Measurements from ENCODE around the gene PODXL.

- TF ChIP-seq SUZ12 (IDR thresholded peaks at IDR 0.05) (no peak), PKNOX1 (IDR thresholded peaks at IDR 0.05) (no peak), HDGF (IDR thresholded peaks at IDR 0.05; ENCODE audit: borderline replicate concordance) (no peak), TARDBP (IDR thresholded peaks at IDR 0.05) (no peak), FOXM1 (IDR thresholded peaks at IDR 0.05; ENCODE audit: borderline replicate concordance) (no peak), ELF4 (IDR thresholded peaks at IDR 0.05) (no peak), SP1 (IDR thresholded peaks at IDR 0.05) (no peak)
Measured at GRCh38 chr7:131455546-131455945, 100.9 kb downstream of the PODXL start.
